ENCODE results near the gene NOVA2.

Gene NOVA2

GRCh38 chr19:45895519-45895972 is 78.1 kb downstream of the NOVA2 start:
- FAIRE-seq (no peak), DNase-seq (ENCODE audit: insufficient read length, low spot score) (no peak)
- TF ChIP-seq CTCF (IDR thresholded peaks at IDR 0.05; ENCODE audit: insufficient read depth, missing control alignments), result no peak

- no peak for DNase-seq (ENCODE audit: insufficient read length, low spot score)
- no peak for FAIRE-seq
- no peak for TF ChIP-seq CTCF (IDR thresholded peaks at IDR 0.05; ENCODE audit: insufficient read depth, missing control alignments)
These were observed 82.8 kb downstream of the NOVA2 start for GRCh38 chr19:45890877-45891276.

GRCh38 chr19:45889210-45889885 is 84.3 kb downstream of the NOVA2 start:
- DNase-seq (ENCODE audit: insufficient read length, low spot score), result no peak
- TF ChIP-seq CTCF (IDR thresholded peaks at IDR 0.05; ENCODE audit: insufficient read depth, missing control alignments), result no peak
- no peak for FAIRE-seq

GRCh38 chr19:45887200-45887710 is 86.4 kb downstream of the NOVA2 start:
- no peak for FAIRE-seq
- no peak for TF ChIP-seq CTCF (IDR thresholded peaks at IDR 0.05; ENCODE audit: insufficient read depth, missing control alignments)
- no peak for DNase-seq (ENCODE audit: insufficient read length, low spot score)

- peak; percentile 67 for DNase-seq (ENCODE audit: insufficient read length, low spot score)
- no peak for TF ChIP-seq CTCF (IDR thresholded peaks at IDR 0.05; ENCODE audit: insufficient read depth, missing control alignments)
- no peak for FAIRE-seq
These were observed 87.1 kb downstream of the NOVA2 start for GRCh38 chr19:45886427-45887199.

- DNase-seq (ENCODE audit: insufficient read length, low spot score), result peak; percentile 75
- no peak for FAIRE-seq
- no peak for TF ChIP-seq CTCF (IDR thresholded peaks at IDR 0.05; ENCODE audit: insufficient read depth, missing control alignments)
These were observed 87.9 kb downstream of the NOVA2 start, which contains the start of gene IRF2BP1 for GRCh38 chr19:45885556-45886426. Gene IRF2BP1, minus strand, starts transcription at chr19:45886141. Its CDS starts 367 bp downstream, at chr19:45885774.

All from D721Med (cell line).